Endometrial microvascular endothelial cells (primary cell): ENCODE data around the gene HMCN1. TPM values are rescaled to one million over a fixed set of nuclear protein-coding genes. Genes with fewer than 3 reads are reported as not detected.

ENCODE experiments used
- in situ Hi-C: cut with HindIII; loops from 2 replicates; pipeline ENCODE4 v1.10.0; 2017; ENCODE audit warnings: low sequenced_read_pairs, low pct_unique_long_range_greater_than_20kb; ENCODE audit errors: inconsistent ontology term
- total RNA-seq: library from RNA; depleted of rRNA; stranded (reverse); fragments of >200 nt; gene quantifications from one replicate; pipeline ENCODE4 v1.2.3, GENCODE V29; 2015; ENCODE audit errors: inconsistent ontology term

Gene HMCN1
- total RNA-seq, 1 donor from 2014 or later = under 0.01 TPM

GRCh38 chr1:186082235-186082937 lies 348.2 kb downstream of the HMCN1 start:
- in situ Hi-C loops = no loop called here

GRCh38 chr1:186086583-186086982 lies 352.4 kb downstream of the HMCN1 start:
- in situ Hi-C loops = no loop called here

- in situ Hi-C loops = no loop called here
These were observed 355.7 kb downstream of the HMCN1 start for GRCh38 chr1:186089940-186090339.

GRCh38 chr1:186091222-186091720 lies 357.1 kb downstream of the HMCN1 start:
- in situ Hi-C loops = no loop called here

DNA sequence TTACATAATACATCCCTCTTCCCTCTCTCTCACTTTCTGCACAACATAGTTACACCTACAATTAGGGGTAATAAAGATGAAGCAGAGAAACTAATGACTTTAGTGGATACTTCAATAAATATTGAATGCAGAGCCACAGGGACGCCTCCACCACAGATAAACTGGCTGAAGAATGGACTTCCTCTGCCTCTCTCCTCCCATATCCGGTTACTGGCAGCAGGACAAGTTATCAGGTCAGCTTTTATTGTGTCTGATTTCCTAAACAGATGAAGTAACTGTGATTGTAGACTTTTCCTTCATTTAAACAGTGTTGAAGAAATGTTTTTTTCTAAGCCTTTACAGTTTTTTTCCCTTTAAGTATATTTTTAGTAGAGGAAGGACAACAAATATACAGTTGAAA lies 359.2 kb downstream of the HMCN1 start:
- in situ Hi-C loops = no loop called here

GRCh38 chr1:186094172-186094571 lies 360.0 kb downstream of the HMCN1 start:
- in situ Hi-C loops = no loop called here

GRCh38 chr1:186099336-186100104 lies 365.3 kb downstream of the HMCN1 start:
- in situ Hi-C loops = no loop called here

- in situ Hi-C loops = no loop called here
These were observed 367.9 kb downstream of the HMCN1 start for GRCh38 chr1:186102107-186102506.

DNA sequence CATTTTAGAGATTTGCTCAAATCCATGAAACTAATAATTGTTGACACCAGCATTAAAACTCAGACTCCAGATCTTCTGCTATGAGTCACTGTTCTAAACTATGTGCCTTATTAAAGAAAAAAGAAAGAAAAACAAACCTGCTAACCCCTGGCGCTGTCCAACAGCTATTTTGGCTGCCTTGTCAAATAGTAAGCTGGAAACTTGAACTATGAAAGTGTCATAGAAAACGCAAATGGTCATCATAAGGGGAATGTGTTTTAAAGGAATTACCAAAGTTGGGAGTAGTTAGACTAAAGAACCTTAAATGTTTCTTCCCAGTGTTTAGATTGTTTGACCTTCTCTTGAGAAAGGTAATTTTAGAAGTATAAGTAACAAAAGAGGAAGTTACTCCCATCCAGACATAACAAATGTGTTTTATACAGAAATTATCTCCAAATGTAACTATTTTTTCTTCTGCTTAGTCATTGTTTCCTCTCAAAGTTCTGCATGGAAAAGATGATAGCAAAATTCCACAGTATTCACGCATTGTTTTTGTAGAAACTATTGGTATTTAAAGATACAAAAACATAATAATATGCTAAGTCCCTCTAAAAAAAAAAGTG lies 368.5 kb downstream of the HMCN1 start:
- in situ Hi-C loops = no loop called here

DNA sequence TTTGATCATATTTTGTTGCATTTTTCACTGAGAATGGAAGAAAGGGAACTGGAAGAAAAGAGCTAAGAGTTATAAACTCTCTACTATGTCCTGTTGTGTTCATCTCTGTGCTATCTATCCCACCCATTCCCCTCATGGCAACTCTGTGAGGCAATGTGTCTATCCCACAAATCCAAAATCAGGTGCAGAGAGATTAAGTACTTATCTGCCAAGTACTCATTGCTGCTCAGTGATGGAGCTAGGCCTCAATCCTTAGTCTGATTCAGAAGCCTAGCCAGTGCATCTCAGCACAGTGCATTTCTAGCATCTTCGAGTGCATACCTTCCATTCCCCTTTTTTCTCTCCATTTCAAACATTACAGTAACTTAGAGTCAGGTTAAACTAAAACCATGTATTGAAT lies 370.3 kb downstream of the HMCN1 start:
- in situ Hi-C loops = no loop called here

GRCh38 chr1:186112280-186112679 lies 378.1 kb downstream of the HMCN1 start:
- in situ Hi-C loops = no loop called here

DNA sequence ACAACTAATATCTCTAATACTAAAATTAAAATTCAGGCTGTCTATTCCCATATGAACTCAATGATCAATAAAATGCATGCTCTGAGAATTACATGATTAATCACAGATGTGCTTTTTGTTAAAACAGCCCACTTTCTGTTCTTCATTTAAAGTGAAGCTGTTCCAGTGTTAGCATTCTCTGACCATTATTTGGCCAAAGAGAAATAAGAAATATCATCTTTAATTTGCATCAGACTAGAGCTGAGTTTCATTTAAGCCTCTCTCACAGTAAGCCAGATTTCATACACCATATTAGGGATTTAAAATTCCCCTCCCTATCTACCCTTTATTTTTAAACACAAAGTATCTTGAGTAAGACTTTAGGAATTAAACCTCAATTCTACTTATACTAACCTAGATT lies 379.3 kb downstream of the HMCN1 start:
- in situ Hi-C loops = no loop called here

- in situ Hi-C loops = no loop called here
These were observed 384.5 kb downstream of the HMCN1 start for GRCh38 chr1:186118724-186119123.

DNA sequence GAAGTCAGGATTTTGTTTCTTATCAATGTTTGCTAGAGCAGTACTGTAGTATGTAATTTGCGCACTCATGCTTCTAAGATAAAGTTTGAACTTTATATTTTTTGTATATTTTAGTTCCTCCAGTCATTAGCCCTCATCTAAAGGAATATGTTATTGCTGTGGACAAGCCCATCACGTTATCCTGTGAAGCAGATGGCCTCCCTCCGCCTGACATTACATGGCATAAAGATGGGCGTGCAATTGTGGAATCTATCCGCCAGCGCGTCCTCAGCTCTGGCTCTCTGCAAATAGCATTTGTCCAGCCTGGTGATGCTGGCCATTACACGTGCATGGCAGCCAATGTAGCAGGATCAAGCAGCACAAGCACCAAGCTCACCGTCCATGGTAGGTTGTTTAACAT lies 388.6 kb downstream of the HMCN1 start:
- in situ Hi-C loops = no loop called here

GRCh38 chr1:186125035-186125434 lies 390.8 kb downstream of the HMCN1 start:
- in situ Hi-C loops = no loop called here

- in situ Hi-C loops = no loop called here
These were observed 391.3 kb downstream of the HMCN1 start for GRCh38 chr1:186125511-186125910.

GRCh38 chr1:186129758-186130157 lies 395.6 kb downstream of the HMCN1 start:
- in situ Hi-C loops = no loop called here

DNA sequence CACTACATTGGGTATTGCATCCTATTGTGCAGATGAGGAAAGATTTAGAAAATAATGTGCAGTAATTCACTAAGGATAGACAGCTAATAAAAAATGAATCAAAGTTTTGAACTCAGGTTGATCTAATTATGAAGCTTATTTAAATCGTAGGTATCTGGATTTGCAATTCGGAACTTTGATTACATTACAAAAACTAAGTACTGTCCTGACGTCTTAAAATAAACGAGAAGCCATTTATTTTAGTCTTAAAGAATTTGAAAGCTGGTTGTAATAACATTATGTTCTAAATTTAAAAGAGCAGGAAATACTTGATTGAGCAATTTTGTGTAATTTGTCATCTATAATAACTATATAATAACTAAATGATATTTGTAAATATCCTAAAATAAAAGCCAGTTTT lies 404.9 kb downstream of the HMCN1 start:
- in situ Hi-C loops = no loop called here

- in situ Hi-C loops = no loop called here
These were observed 405.5 kb downstream of the HMCN1 start for GRCh38 chr1:186139701-186140100.

- in situ Hi-C loops = no loop called here
These were observed 408.0 kb downstream of the HMCN1 start for GRCh38 chr1:186142159-186142558.
